A172 (cell line): ENCODE measurements around the gene ZSWIM1. TPM values are rescaled to one million over a fixed set of nuclear protein-coding genes. Genes with fewer than 3 reads are reported as not detected.
"Not testable (repeated sequence)": the region's sequence is repeated elsewhere in the genome, so short reads cannot be mapped to it uniquely, and the experiment has no call there.

ENCODE experiments used
- DNase-seq: peaks from one replicate; pipeline ENCODE4 v3.0.0-alpha.2; 2015; ENCODE audit warnings: low spot score
- total RNA-seq: library from RNA; depleted of rRNA; stranded (reverse); fragments of >200 nt; shearing (Covaris generic); gene quantifications from 2 replicates; pipeline ENCODE4 v1.2.3, GENCODE V29; 2014

ZSWIM1 gene
- total RNA-seq, 1 experiment from 2014 or later, result 10.0 TPM

DNA sequence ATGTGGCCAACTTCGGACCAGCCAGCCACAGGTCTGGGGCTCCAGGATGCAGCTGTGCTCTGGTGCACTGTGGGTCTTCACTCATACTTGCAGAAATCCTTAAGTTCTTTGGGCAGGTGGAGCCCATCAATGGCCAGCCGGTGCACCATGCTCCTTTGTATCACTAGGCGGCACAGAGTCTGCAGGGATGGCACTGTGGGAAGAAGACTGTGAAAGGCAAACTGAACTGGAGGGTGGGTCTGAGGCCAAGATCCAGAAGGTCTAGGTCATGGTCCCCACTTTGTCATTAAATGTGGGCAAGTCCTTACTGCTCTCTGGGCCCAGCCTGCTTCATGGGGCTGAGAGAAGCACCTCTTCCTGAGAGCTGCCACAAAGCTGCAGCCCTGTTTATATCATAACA, 7.7 kb downstream of the ZSWIM1 start:
- no peak for DNase-seq

DNA sequence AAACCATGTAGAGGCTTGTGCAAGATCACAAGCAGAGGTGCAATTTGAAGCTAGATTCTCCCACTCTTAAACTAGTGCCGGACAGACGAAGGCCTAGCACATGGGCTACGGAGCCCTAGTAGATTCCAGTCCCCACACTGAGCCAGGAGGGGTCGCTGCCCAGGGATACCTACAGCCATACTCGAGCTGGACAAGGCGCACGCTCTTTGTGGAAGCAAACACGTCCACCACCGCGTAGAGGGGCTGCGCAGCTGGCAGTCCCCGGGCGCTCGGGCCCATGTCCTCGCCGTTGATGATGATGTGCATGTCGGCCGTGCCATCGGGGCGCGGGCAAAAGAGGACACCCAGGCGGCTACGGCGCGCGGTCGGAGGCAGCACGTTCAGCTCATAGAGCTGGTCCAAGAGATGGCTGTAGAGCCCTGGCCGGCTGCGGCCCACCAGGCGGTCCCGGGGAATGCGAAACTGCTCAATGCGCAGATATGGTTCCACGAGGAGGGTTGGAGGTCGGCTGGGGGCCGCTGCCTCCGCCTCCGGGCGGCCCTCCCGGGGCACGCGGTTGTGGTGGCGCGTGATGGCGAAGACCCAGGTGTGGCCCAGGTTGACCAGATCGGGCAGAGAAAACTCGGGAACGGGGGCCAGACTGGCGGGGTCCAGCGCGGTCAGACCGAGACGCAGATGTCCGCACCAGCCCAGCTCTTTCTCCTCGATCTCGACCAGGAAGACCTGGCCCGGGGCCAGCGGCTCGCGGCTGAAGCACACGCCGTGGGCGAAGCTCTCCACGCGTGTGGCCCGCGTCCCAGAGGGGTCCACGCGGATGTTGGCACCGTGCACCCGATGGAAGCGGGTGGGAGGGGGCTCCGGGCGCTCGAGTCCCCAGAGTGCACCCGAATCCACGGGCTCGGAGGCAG, 9.3 kb downstream of the ZSWIM1 start:
- DNase-seq, result no peak

DNA sequence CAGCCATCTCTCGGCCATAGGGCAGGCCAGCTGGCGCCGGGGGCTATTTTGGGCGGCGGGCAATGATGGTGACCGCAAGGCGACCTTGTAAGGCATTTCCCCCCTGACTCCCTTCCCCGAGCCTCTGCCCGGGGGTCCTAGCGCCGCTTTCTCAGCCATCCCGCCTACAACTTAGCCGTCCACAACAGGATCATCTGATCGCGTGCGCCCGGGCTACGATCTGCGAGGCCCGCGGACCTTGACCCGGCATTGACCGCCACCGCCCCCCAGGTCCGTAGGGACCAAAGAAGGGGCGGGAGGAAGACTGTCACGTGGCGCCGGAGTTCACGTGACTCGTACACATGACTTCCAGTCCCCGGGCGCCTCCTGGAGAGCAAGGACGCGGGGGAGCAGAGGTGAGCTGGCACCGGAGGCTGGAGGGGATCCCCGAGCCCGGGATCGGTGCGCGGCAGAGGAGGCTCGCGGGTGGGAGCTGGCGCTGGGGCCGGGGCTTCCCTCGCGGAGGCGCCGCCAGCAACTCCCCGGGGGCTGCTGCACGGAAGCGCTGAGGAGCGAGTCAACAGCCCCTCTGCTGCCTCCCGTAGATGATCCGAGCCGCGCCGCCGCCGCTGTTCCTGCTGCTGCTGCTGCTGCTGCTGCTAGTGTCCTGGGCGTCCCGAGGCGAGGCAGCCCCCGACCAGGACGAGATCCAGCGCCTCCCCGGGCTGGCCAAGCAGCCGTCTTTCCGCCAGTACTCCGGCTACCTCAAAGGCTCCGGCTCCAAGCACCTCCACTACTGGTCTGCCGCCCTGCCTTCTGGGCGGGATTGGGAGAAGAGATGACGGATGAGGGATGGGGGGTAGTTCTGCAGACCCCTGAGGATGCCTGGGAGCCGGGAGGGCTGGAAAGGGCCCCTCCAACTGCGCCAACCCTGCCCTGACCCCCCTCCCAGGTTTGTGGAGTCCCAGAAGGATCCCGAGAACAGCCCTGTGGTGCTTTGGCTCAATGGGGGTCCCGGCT, 10.3 kb downstream of the ZSWIM1 start, which contains the start of the genes CTSA and NEURL2:
TSS of gene CTSA (plus strand) at position 351 of the 999 bp plus-strand sequence. CDS start at position 585, 234 bp downstream.
TSS of gene NEURL2 (minus strand) at position 224 of the 999 bp plus-strand sequence. CDS start at position 7, 217 bp downstream.
- DNase-seq, result peak; percentile 87

DNA sequence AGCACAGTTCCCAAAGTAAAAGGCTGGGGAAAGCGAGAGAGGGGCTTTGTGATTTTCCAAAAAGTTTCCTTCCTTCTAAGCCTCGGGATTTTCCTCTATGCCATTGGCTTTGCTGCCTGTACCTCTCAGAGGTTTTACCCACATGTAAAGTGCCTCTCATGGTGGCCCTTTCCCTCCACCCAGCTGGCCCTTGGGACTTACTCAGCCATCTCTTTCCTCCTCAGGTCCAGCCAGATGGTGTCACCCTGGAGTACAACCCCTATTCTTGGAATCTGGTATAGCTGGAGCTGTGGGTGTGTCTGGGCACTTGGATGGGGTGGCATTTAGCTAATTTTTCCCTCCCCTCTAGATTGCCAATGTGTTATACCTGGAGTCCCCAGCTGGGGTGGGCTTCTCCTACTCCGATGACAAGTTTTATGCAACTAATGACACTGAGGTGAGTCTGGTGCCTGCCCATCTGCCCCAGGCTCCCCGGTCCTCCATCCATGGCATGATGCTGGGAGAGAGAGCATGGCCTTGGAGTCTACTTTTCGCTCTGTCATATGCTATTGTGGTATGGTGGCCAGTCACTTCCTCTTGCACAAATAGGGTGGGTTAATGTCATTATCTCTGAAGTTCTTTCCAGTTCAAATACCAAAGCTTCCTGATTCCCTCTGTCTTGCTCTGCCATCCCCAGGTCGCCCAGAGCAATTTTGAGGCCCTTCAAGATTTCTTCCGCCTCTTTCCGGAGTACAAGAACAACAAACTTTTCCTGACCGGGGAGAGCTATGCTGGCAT, 11.2 kb downstream of the ZSWIM1 start:
- DNase-seq, result peak; percentile 35

DNA sequence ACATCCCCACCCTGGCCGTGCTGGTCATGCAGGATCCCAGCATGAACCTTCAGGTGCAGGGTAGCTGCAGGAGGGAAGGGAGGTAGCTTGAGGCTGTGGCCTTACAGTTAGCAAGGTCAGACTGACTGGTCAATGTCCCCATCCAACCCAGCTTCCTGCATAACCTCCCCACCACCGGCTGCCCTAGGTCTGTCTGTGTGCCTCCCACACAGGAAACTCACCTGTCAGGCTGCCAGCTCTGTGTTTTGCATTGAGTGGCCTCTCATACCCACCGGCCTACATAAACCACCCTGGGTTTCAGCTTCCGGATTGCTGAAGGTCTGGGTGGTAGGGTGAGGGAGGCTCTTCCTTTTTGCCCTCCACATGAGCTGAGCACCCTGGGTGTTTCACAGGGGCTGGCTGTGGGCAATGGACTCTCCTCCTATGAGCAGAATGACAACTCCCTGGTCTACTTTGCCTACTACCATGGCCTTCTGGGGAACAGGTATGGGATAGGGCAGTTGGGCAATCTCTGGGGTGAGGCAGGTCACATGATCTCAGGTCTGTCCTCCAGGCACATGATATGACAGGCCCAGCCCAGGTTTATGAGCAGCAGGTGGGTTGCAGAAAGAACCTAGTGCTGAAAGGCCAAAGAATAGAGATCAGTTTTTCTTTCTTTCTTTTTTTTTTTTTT, 11.9 kb downstream of the ZSWIM1 start:
- no peak for DNase-seq

DNA sequence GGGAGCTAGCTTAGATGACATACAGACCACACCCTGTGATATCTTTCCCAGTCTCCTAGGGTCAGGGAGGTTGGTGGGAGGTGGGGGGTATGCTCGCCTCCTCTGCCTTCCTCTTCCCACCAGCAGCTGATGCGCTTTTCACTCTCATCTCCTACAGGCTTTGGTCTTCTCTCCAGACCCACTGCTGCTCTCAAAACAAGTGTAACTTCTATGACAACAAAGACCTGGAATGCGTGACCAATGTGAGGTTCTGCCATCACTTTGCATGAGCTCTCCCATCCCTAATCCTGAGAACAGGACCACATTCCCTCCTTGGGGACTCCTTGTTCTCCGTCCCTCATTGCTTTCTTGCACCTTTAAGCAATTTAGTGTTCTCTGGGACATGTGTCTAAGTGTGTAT, 12.8 kb downstream of the ZSWIM1 start:
- no peak for DNase-seq

DNA sequence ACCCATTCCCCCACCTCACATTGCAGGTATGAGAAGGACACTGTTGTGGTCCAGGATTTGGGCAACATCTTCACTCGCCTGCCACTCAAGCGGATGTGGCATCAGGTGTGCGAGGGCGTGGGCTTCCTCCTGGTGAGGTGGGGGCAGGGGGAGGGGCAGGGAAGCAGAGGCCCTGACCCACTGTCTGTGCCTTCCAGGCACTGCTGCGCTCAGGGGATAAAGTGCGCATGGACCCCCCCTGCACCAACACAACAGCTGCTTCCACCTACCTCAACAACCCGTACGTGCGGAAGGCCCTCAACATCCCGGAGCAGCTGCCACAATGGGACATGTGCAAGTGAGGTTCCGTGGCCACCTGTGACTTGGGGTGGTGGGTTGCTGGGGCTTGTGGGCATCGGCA, 13.8 kb downstream of the ZSWIM1 start:
- DNase-seq, result no peak

DNA sequence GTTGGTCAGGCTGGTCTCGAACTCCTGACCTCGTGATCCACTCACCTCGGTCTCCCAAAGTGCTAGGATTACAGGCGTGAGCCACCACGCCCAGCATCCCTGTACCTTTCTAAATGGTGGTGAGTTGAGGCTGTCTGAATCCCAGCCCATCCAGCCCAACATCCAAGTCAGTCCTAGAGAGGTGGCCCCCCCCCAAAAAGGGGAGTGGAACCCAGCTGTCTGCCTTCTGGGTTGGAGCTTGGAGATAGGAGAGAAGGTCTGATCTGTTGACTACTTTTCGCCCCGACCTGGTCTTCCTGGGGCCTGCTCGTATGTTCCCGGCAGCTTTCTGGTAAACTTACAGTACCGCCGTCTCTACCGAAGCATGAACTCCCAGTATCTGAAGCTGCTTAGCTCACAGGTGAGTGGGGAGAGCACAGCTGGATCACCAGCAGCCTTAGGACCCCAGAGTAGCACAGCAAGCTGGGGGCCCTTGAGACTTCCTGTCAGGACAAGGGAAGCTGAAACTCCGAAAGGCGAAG, 15.7 kb downstream of the ZSWIM1 start:
- DNase-seq, result no peak

DNA sequence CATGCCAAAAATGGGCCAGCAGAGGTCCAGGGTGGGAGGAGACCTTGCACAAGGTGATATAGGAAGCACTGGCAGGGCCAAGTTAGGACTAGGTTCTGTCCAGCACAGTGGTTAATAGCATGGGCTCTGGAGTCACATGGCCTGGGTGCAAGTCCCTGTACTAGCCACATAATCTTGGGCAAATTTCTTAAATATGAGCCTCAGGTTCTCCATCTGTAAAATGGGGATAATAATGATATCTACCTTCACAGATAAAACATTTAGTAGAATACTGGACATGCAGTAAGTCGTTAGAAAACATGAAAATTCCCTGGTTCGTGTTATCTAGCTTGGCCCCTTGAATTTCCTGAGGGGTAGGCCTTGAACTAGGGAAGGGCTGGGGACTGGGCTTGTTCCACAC, 16.3 kb downstream of the ZSWIM1 start:
- no peak for DNase-seq

DNA sequence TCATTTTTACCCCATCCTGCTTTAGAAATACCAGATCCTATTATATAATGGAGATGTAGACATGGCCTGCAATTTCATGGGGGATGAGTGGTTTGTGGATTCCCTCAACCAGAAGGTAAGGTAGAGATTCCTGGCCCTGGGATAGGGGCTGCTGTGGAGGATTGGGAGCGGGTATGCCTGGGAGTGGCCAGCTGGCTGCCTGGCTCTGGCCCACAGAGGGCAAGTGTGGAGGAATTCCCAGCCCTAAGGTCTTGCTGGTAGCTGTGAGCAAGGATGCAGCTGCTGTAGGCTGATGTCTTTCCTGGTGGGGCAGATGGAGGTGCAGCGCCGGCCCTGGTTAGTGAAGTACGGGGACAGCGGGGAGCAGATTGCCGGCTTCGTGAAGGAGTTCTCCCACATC, 16.7 kb downstream of the ZSWIM1 start:
- DNase-seq, result no peak

DNA sequence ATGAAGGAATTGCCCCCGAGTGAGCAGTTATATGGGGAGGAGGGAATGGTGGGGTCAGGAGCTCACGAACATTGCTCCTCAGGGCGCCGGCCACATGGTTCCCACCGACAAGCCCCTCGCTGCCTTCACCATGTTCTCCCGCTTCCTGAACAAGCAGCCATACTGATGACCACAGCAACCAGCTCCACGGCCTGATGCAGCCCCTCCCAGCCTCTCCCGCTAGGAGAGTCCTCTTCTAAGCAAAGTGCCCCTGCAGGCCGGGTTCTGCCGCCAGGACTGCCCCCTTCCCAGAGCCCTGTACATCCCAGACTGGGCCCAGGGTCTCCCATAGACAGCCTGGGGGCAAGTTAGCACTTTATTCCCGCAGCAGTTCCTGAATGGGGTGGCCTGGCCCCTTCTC, 17.3 kb downstream of the ZSWIM1 start:
- DNase-seq, result no peak

DNA sequence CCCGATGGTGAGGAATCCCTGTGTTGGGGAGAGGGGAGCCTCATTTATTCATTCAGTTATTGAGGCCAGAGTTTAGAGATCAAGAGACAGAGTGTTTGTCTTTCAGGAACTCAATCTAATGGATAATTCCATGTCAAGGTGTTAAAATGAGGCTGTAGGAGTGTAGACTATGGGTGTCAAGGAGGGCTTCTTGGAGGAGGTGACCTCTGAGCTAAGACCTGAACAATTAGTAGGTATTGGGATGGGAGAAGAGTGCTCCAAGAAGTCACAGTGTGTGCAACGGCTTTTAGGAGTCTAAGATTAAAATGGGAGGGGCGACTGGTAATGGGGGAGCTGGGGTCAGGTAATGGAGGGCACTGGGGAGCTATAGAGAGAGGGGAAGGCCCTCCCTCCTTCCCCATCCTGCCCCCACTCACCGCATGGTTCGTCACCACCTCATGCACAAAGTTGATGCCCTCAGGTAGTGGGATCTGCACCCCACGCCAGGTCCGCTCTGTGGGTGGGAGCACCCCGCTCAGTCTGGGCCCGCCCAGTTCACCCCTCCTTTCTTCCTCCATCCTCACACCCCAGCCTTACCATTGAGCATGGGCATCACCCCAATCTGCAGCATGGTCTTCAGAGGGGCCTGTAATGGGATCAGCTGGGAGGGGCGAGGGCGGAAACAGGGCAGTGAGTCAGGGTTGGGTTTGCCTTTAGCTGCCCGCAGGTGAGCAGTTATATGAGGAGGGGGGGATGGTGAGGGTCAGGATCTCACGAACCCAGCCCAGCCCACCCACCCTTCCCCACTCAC, 18.2 kb downstream of the ZSWIM1 start:
- DNase-seq, result no peak

DNA sequence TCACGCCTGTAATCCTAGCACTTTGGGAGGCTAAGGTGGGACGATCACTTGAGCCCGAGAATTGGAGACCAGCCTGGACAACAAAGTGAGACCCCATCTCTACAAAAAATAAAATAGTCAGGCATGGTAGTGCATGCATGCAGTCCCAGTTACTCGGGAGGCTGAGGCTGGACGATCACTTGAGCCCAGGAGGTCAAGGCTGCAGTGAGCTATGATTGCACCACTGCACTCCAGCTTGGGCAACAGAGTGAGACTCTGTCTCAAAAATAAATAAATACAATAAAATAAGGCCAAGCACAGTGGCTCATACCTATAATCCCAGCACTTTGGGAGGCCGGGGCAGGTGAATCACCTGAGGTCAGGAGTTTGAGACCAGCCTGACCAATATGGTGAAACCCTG, 20.3 kb downstream of the ZSWIM1 start:
- not testable (repeated sequence) for DNase-seq

DNA sequence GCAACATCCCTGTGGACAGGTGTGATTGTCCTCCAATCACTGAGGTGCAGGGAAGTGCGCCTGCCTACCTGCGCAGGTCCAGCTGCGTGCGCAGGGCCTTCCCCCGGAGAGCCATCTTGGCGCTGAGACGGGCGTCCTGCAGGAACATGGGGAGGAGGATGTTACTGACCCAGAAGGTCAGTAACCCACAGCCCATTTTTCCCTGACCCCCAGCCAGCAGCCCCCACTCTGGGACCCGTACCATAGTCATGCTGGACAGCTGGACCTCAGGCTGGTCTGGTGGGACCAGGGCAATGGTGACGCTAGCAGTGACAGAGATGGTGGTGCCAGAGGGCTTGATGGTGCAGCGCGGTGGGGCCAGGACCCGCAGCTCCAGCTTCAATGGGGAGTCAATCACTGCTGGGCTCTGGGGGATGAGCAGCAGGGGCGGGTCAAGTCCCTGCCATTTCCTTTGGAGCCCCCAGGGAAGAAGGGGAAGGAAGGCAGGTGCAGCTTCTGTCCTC, 21.2 kb downstream of the ZSWIM1 start:
- no peak for DNase-seq

DNA sequence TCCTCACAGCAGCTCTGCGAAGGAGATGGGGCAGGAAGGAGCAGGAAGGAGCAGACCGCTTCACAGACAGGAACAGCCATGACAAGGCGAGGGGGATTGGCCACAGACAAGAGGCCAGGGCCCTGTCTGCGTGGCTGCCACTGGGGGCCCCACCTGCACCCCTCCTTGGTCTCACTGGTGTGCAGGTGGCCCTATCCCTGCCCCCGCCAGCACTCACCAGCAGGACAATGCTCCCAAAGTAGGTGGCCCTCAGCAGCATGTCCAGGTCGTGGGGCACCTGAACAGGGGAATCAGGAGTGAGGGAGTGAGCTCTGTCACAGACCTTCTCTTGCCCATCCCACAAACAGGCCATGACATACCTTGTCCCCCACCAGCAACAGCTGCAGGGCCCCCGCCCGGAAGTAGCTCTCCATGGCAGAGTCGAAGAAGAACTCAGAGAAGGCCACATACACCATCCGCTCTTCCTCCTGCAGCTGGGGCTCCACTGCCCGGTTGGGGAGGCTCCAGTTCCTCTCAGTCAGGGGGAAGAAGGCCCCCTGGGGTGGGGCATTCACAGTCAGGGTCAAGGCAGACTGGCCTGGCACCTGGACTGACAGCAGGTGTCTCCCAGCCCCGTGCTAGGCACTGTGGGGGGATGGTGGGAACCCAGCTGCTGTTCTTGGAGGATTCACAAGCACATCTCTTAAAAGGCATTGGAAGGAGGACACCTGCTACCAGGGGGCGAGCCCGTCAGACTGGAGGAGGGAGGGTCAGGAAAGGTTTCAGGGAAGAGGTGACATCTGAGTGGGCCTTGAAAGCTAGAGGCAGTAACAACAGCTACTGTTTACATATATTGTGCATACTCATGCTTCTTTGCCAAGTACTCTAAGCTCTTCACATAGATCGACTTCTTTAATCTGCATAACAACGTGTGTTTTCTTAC, 23.8 kb downstream of the ZSWIM1 start:
- no peak for DNase-seq

DNA sequence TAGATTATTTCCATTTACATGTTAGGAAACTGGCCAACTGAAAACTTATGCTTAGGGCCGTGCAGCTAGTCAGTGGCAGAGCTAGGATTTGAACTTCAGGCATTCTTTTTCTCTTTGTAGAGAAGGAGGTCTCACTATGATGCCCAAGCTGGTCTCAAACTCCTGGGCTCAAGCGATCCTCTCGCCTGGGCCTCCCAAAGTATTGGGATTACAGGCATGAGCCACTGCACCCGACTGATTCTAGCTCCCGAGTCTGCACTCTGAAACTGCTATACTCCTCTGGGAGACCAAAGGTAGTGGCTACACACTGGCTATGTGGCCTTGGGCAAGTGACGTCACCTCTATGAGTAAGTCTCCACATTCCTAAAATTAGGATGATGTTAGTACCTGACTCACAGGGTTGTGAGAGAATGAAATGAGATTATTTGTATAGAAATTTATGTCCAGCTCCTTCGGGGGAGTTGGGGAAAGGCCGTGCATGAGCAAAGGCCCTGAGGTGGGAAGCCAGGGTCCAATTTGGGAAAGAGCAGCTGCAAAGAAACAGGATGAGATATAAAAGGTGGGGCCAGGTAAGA, 24.6 kb downstream of the ZSWIM1 start:
- peak; percentile 93 for DNase-seq

DNA sequence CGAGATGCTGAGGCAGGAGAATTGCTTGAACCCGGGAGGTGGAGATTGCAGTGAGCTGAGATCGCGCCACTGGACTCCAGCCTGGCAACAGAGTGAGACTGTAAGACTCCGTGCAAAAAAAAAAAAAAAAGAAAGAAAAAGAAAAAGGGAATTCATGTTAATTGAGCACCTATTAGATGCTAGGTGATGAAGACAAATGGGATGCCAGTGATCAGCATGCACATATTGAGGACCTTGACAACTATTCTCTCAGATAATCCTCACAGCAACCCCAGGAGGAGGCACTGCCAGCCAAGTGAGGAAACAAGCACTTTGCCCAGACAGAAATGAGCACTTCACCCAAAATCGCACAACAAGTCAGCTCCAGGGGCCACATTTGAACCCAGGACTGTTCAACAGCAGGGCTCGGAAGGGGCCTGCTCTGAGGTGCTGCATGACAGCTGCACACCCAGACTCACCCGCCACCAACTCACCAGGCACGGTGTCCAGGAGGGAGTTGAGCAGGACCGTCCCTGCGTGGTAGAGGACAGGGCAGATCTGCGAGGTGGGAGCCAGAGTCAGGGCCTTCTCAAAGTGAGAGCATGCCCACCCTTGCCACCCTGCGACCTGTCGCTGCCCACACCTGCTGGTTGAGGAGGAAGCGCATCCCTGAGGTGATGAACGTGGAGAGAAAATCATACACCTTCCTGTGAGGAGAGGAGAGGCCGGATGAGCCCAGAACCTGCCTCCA, 26.4 kb downstream of the ZSWIM1 start:
- DNase-seq, result no peak
